NCI-H1092 treated with DMSO at 0.1 percent for 48 hours (cell line): Measurements from ENCODE around the gene CD59.
"Not testable (repeated sequence)": the region's sequence is repeated elsewhere in the genome, so short reads cannot be mapped to it uniquely, and the experiment has no call there.

Experiments used
- DNase-seq: peaks from one replicate; lab custom pipeline; 2025; lab: John Stamatoyannopoulos, UW

CD59 gene

DNA sequence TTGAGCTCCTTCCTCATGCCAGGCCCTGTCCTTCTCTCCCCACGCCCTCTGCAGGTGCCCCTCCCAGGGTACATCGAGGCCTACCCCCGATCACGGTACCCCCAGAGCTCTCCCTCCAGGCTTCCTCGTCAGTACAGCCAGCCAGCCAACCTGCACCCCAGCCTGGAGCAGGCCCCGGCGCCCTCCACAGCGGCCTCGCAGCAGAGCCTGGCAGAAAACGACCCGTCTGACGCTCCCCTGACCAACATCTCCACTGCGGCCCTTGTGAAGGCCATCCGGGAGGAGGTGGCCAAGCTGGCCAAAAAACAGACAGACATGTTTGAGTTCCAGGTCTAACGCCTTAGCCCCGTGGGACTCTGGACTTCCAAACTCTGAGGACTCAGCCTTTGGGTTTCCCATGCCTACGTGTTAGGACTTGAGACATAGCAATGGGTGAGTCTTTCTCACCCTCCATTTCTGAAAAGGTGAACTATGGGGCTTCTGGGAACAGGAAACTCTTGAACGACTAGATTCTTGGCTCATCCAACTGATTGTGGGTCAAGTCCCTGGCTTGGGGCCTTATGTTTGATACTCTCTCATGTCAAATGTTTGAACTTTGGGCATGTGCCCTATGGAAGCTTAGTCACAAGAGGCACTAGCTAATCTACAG lies 68.3 kb downstream of the CD59 start:
- peak; percentile 85 for DNase-seq

DNA sequence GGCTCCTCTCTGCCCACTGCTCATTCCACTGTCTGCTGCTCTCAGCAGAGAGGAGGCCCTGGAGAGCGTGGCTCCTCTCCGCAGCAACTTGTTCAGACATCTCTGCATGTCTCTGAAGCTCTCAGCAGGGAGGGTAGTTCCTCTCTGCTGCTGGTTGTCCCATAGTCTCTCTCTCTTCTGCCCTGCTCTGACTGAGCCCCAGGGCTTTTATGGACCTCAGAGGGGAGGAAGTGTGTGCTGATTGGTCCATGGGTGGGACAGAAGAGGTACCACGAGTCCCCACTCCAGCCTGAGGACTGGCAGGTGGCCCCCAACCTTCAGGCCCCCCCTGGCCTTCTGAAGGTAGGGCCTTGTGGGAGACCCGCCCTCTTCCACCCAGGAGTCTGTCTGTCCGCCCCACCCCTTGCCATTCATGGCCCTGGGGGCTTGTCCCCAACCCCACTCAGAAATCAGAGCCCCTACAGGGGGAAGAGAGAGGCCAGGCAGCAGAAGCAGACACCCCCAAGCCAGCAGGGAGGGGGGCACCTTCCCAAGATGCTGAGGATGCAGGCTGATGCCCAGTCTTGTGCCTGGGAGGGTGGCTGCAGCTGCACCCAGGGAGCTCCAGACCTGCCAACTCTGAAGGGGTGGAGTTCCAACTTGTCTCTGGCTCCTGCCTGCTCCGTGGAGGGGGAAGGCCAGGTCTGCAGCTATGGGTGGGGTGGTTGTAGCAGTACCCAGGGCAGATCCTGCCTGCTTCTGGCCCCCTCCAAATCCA lies 70.7 kb downstream of the CD59 start:
- no peak for DNase-seq

DNA sequence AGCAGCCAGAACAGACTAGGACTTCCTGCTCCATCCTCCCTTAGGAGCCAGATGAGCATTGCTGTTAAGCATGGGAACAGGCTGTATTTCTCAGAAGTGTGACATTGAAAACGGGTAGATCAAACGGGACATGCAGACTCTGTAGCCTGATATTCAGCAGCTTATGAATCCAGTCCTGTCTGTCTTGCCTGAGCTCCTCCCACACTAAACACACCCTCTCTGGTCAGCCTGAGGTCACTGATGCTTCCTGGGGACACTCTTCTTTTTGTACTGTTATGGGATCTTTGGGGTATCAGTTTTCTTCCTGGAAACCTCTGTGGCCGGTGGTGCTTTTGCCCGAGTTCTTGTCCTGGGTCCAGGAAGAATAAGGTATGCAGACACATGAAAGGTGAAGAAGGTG lies 71.4 kb downstream of the CD59 start:
- no peak for DNase-seq

DNA sequence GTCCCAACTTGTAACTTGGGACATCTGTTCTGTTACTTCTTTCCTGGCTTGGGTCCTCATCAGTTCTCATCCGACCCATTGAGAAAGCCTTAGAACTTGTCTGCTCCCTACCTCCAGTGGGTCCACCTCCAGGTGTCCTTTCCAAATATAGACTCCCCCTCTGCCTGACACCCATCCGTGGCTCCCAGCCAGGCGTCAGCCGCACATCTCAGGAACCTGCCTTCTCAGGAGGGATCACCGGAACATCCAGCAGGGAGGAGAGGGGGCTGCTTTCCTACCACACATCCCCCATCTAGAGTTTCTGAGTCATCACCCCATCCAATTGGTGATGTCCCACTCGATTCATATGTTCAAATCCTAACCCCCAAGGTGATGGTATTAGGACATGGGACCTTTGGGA lies 72.1 kb downstream of the CD59 start:
- DNase-seq, result no peak

DNA sequence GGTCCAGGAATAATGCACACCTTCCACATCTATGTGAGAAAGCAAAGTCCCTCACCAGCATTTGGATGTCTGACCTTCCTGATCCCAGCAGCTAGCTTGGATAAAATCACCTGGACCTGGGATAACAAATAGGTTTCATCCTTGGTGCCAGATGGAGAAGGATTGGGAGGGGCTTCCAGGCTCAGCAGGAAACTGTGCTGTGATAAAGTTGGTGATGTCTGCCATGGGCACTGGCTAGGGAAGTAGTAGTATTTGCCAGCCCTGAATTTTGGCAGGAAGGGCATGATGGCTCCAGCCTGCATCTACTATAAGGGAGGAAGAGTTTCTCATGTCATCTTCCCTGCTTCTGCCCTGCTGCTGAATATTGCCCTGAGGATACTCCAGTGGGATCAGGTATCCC lies 73.1 kb downstream of the CD59 start:
- DNase-seq, result no peak

DNA sequence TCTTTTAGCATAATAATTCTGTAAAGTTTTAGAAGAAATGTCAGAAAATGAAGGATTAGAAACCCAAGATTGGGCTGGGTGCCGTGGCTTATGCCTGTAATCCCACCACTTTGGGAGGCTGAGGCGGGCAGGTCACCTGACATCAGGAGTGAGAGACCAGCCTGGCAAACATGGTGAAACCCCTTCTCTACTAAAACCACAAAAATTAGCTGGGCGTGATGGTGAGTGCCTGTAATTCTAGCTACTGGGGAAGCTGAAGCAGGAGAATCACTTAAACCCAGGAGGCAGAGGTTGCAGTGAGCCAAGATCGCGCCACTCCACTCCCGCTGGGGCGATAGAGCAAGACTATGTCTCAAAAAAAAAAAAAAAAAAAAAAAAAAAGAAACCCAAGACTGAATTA lies 74.7 kb downstream of the CD59 start:
- not testable (repeated sequence) for DNase-seq

DNA sequence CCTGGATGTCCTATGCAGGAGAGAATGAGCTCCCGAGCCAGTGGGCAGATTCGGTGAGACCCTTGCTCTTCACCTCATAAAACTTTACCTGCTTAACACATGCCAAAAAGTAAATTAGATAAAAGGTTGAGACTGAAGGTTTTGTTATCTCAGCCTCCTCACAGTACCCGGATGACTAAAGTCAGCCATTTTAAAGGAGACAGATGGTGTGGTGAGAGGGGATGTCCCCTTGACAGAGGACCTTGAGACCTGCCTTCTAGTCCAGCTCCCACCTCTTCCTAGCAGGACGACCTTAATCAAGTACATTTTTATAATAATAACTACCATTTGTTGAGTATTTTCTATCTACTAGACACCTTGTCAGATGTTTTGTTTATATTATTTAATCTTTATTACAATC lies 75.3 kb downstream of the CD59 start:
- DNase-seq, result no peak

DNA sequence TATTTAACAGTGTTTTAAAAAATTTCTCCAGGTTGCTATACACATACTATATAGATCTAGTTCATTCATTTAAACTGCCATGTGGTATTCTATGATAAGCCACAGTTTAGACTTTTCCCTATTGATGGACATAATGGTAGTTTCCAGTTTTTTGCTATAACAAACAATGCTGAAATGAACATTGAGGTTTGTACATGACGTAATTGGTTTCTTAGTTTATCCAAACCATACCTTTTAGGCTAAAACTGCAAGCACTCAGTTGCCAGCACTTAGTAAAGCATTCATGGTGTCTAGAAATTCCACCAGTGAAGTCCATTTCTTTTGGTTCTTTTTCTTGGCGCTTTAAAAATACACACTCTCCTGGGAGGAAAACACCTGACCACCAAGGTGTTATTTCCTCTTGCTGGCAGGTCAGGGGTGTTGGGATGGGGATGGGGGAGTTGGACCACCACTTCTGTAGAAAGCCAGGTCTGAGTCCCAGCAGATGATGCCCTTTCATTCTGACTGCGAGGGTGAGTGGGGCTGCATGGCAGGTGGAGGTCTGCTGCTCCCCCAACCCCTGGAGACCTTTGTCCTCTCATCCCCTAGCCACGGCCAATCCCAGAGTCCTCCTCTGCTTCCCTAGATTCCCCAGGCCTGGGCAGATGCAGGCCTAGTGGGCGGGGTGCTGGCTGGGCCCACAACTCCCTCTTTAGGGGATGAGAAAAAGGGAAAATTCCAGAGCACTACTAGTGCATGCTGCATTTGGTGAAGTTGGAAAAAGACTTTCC lies 76.7 kb downstream of the CD59 start:
- no peak for DNase-seq

DNA sequence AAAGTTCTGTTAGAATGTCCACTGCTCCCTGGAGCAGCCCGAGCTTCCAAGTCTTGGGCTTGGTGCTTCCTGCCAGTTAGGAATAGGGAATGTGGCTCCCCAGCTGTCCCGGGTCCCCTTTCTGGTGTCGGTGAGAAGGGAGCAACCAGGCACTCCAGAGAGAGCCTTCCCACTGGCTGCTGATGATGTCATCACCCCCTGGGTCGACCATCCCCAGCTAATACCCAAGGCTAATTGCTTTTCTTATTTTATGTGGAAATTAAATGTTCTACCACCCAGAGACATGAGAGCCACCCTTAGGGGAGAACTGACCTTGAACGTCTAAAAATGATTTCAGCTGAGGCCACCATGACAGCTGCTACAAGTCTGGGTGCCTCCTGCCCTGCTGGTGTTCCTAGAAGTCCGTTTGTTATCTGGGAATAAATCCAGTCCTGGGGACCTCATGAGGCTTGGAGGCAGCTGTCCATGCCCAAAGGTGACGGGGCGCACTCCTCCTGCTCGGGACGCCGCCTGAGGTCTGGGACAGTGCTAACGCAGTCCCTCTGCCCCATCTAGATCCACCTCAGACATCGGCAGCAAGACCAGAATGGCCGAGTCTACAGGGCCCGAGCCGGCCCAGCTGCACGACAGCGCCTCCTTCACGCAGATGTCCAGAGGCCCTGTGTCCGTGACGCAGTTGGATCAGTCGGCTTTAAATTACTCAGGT lies 77.9 kb downstream of the CD59 start:
- DNase-seq, result no peak

DNA sequence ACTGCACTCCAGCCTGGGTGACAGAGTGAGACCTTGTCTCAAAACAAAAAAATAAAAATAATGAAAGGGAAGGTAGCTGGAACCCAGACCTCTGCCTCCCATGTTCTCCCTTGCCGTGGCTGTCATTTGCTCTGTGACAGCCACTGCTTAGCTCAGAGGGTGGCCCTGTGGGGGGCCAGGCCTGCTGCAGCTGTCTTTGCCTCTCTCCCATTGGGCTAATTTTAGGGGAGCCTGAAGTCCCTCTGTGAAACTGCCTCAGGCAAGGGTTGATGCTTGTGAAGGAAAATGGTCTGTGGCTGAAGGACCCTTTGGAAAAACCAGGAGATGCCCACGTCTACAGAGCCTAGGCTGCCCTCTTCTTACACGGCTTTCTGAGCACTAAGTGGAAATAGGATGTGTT lies 78.5 kb downstream of the CD59 start:
- no peak for DNase-seq

DNA sequence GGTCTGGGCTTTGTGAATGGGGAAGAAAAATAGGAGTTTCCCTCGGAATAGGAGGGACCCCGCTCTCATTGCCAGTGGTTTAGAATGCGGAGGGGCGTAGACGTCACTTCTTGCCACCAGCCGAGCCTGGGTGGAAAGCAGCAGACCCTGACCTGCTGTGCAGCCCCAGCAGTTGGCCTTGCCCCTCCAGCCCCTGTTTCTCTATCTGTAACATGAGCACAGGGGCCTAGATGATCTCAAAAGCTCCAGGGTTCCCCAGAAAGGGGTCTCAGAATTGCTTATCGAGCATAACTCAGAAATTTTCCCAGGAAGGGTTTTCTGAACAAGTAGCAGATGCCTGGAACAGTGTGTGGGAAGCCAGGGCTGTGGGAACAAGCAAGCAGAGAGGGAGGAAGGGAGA lies 79.5 kb downstream of the CD59 start:
- DNase-seq, result no peak

DNA sequence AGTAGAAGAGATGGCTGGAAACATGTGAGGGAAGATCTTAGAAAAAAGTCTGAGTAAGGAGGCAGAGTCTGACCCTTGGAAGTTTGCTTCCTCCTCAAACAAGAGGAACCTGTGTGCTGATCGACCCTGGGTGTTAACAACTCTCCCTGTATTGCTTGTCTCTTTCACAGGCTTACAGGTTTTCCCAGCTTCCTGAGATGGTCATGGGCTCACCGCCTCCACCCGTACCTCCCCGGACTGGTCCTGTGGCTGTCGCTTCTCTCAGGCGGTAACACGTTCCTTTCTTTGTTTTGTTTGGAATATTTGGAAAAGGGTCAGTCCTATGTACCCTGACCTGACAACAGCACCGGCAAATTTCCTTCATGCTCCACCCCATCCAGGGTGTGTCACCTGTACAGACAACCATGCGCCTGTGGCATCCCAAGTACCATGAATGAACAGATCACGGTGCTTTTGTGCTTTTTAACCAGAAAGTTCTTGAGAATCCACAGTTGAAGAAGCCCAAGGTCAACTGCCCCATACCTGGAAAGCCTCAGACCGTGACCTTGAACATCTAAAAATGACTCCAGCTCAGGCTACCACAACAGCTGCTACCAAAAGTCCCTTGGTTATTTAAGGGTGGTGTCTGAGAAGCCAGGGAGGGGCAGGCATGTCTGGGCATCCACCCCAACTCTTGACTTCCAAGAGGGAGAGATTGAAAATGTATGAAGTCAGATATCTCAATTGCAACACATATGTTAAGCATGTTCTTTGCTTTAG lies 80.2 kb downstream of the CD59 start:
- DNase-seq, result no peak

DNA sequence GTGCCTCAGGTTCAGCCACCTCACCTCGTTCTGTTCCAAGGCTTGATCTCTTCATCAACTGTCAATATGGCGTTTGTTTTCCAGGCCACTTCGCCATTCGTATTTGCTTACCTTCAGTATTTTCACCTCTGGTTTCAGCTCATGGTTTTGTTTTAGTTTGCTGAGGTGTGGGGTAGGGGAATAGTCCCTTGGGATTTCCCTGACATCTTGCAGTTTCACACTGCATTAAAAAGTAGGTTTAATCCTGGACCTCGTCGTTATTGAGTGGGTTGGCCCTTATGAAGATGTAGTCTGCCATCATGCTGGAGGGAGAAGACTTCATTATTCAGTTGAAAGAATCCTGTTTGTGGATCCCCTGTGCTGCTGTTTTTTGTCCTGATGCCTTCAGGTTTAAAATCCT lies 81.6 kb downstream of the CD59 start:
- DNase-seq, result no peak
